GM12801 (cell line): Measurements from ENCODE around the gene ZACN.

ENCODE experiments used
- CTCF ChIP-seq: IDR thresholded peaks from one replicate; pipeline ENCODE4 v1.5.1; 2011; ENCODE audit warnings: control low read depth; ENCODE audit not compliant: insufficient read length; ENCODE audit errors: extremely low read depth

The ZACN gene

GRCh38 chr17:76078860-76079534, at the start of gene ZACN:
ZACN (plus strand) TSS chr17:76079182; CDS start chr17:76079265, 83 bp downstream.
- TF ChIP-seq CTCF: no peak

GRCh38 chr17:76032073-76032779, 46.8 kb upstream of the ZACN start:
- TF ChIP-seq CTCF: no peak

- TF ChIP-seq CTCF: no peak
These were observed 46.2 kb upstream of the ZACN start for GRCh38 chr17:76032780-76033108.

- TF ChIP-seq CTCF: no peak
These were observed 45.8 kb upstream of the ZACN start for GRCh38 chr17:76033139-76033538.

GRCh38 chr17:76034428-76035350, 44.3 kb upstream of the ZACN start:
- no peak for TF ChIP-seq CTCF

GRCh38 chr17:76036497-76037261, 42.3 kb upstream of the ZACN start:
- no peak for TF ChIP-seq CTCF
